ENCODE results near the gene LGALS9.

Gene LGALS9

DNA sequence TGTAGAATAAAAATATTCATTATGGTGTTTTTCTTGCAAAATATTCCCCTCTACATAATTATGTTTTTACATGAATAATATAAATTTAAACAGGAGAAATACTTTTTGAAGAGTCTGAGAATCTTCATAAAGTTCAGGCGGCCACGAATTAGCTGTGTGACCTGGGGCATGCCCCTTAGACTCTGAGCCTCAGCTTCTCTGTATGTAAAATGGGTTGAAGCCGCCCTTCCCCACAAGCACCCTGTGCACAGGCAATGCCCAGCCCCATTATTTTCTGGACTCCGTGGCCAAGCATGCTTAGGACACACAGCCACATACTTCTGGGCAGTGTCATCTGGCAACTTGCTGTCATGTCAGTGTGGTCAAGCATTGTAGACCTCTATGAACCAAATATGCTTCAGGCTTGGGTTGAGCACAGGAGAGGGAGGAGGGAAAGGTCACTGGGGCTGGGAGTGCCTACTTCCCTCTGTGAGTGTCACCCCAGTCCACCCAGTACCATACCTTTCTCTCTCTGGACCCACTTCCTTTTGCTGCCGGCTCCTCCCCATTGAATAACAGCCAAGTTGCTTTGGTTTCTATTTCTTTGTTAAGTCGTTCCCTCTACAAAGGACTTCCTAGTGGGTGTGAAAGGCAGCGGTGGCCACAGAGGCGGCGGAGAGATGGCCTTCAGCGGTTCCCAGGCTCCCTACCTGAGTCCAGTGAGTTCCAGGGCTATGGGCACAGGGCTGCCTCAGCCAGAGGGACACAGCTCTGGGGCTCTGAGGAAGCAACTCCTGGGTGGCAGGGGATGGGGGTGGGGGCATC, at the start of gene LGALS9:
TSS of gene LGALS9 (plus strand) at position 582 of the 804 bp plus-strand sequence. CDS start at position 660, 78 bp downstream.
- TF ChIP-seq, protein P1, sequence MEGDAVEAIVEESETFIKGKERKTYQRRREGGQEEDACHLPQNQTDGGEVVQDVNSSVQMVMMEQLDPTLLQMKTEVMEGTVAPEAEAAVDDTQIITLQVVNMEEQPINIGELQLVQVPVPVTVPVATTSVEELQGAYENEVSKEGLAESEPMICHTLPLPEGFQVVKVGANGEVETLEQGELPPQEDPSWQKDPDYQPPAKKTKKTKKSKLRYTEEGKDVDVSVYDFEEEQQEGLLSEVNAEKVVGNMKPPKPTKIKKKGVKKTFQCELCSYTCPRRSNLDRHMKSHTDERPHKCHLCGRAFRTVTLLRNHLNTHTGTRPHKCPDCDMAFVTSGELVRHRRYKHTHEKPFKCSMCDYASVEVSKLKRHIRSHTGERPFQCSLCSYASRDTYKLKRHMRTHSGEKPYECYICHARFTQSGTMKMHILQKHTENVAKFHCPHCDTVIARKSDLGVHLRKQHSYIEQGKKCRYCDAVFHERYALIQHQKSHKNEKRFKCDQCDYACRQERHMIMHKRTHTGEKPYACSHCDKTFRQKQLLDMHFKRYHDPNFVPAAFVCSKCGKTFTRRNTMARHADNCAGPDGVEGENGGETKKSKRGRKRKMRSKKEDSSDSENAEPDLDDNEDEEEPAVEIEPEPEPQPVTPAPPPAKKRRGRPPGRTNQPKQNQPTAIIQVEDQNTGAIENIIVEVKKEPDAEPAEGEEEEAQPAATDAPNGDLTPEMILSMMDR (IDR thresholded peaks at IDR 0.05; ENCODE audit: low read depth, low read length, missing control alignments): no peak
- H3K4me3 ChIP-seq (ENCODE audit: low read depth, low read length): peak within 1 kb of the TSS; percentile 66
- DNase-seq (ENCODE audit: low read depth): peak; percentile 45

DNA sequence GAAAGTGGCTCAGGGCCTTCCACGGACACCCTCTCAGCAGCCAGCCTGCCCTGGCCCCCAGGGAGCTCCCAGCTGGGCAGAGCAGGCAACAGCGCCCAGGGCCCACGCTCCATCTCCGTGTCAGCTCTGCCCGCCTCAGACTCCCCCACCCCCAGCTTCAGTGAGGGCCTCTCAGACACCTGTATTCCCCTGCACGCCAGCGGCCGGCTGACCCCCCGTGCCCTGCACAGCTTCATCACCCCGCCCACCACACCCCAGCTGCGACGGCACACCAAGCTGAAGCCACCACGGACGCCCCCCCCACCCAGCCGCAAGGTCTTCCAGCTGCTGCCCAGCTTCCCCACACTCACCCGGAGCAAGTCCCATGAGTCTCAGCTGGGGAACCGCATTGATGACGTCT, 48.3 kb upstream of the LGALS9 start:
- no peak overlapping the region for H3K4me3 ChIP-seq (ENCODE audit: low read depth, low read length)
- no peak for DNase-seq (ENCODE audit: low read depth)
- TF ChIP-seq, protein P1 (IDR thresholded peaks at IDR 0.05; ENCODE audit: low read depth, low read length, missing control alignments): no peak

GRCh38 chr17:27585153-27585681, 45.8 kb upstream of the LGALS9 start:
- H3K4me3 ChIP-seq (ENCODE audit: low read depth, low read length): no peak overlapping the region
- DNase-seq (ENCODE audit: low read depth): no peak
- TF ChIP-seq, protein P1 (IDR thresholded peaks at IDR 0.05; ENCODE audit: low read depth, low read length, missing control alignments): no peak

DNA sequence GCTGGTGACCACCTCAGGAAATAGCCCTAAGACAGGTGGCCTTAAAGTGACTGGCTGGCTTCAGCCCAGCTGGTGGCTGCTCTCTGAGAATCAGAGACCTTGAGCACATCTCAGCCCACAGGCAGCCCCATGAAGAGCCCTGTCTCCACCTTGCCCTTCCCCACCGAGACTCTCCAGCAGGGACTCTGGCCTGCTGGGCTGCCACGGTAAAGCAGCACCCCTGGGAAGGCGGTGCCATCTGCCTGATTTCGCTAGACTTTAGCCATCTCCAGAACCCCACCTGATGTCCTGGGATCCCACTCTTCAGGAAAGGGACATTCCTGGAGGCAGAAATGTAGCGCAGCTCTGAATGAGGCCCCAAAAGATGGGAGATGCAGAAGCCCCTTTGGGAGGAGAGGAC, 45.2 kb upstream of the LGALS9 start:
- H3K4me3 ChIP-seq (ENCODE audit: low read depth, low read length): no peak overlapping the region
- TF ChIP-seq, protein P1 (IDR thresholded peaks at IDR 0.05; ENCODE audit: low read depth, low read length, missing control alignments): no peak

DNA sequence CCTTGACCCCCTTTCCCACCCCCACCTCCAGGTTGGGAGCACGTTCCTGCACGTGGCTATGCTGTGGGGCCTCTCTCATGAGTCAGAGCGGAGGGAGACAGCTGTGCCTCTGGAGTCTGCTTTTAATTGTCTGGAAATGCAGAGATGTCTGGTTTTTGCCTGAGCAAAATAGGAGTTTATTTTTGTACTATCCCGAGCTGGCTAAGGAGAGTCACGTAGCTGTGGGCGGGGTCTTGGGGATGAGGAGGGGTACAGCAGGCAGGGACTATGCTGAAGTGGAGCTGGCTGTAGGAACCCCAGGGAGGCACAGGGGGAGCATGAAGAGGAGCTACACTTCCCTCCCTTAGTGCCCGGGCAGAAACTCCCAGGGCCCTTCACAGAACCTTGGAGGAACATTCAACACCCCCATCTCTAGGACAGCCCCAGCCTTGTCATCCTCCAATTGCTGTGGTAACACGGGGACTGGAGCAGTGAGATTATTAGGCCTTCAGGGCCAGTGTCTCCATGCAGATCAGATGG, 44.7 kb upstream of the LGALS9 start:
- no peak overlapping the region for H3K4me3 ChIP-seq (ENCODE audit: low read depth, low read length)
- TF ChIP-seq, protein P1 (IDR thresholded peaks at IDR 0.05; ENCODE audit: low read depth, low read length, missing control alignments): no peak
- no peak for DNase-seq (ENCODE audit: low read depth)

More for the DNA sequence above, 45.2 kb upstream of the LGALS9 start:
- DNase-seq (ENCODE audit: low read depth): no peak

DNA sequence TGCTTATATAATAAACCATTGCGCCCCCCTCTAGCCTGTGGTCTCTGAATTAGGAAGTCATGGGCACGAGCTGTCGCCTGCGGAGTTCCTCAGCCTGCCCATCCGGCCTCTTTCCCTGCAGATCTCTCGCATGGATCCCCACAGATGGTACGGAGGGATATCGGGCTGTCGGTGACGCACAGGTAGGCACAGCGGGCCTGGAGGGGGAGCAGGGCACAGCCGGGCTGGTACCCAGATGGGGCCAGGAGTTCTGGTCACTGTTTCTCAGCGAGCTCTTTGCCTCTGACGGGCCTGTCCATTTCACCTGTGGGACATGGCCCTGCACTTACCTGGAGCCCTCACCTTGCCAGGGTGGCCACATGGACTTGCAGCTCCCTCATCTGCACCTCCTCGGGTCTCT, 42.6 kb upstream of the LGALS9 start:
- no peak for DNase-seq (ENCODE audit: low read depth)
- no peak overlapping the region for H3K4me3 ChIP-seq (ENCODE audit: low read depth, low read length)
- TF ChIP-seq, protein P1 (IDR thresholded peaks at IDR 0.05; ENCODE audit: low read depth, low read length, missing control alignments): no peak

All from GM12864 (cell line).